Liver (tissue), 3 donors: ENCODE data around the gene GDF10.

Experiments used
- ATF3 ChIP-seq: IDR thresholded peaks from 2 replicates; pipeline ENCODE4 v1.6.1; 2016; ENCODE audit warnings: antibody characterized with exemption
- CTCF ChIP-seq: fragments of 150-350 bp; IDR thresholded peaks from 2 replicates; pipeline ENCODE4 v1.5.1; 2017; ENCODE audit warnings: improper control_type of control experiment, low read depth, low read length; ENCODE audit not compliant: missing input control
- EGR1 ChIP-seq, 2 donors: IDR thresholded peaks; 2 replicates each; pipeline ENCODE4 v1.6.1; 2016 to 2018; ENCODE audit warnings: antibody characterized with exemption in 2 of 2, low read depth in 2 of 2
- FOXA1 ChIP-seq: IDR thresholded peaks from 2 replicates; pipeline ENCODE4 v1.6.1; 2016; ENCODE audit warnings: antibody characterized with exemption
- FOXA2 ChIP-seq: IDR thresholded peaks from 2 replicates; pipeline ENCODE4 v1.6.1; 2016; ENCODE audit warnings: antibody characterized with exemption
- GABPA ChIP-seq, 2 donors: IDR thresholded peaks in 1 of 2; conservative IDR thresholded peaks in 1 of 2; 2 replicates each; pipeline ENCODE4 v1.6.1; 2016; ENCODE audit warnings: antibody characterized with exemption in 2 of 2, mild to moderate bottlenecking in 1 of 2, moderate library complexity in 1 of 2
- JUND ChIP-seq, 2 donors: IDR thresholded peaks; 2 replicates each; pipeline ENCODE4 v1.6.1; 2016; ENCODE audit warnings: antibody characterized with exemption in 2 of 2
- MAX ChIP-seq: IDR thresholded peaks from 2 replicates; pipeline ENCODE4 v1.6.1; 2016; ENCODE audit warnings: antibody characterized with exemption
- NR2F2 ChIP-seq: IDR thresholded peaks from 2 replicates; pipeline ENCODE4 v1.6.1; 2016; ENCODE audit warnings: antibody characterized with exemption
- RAD21 ChIP-seq, 2 donors: IDR thresholded peaks; 2 replicates each; pipeline ENCODE4 v1.6.1; 2016; ENCODE audit warnings: antibody characterized with exemption in 2 of 2, mild to moderate bottlenecking in 2 of 2
- SP1 ChIP-seq: IDR thresholded peaks from 2 replicates; pipeline ENCODE4 v1.6.1; 2018; ENCODE audit warnings: antibody characterized with exemption, mild to moderate bottlenecking
- TAF1 ChIP-seq: conservative IDR thresholded peaks from 2 replicates; pipeline ENCODE4 v1.6.1; 2016; ENCODE audit warnings: antibody characterized with exemption, mild to moderate bottlenecking
- YY1 ChIP-seq: IDR thresholded peaks from 2 replicates; pipeline ENCODE4 v1.6.1; 2016; ENCODE audit warnings: antibody characterized with exemption, mild to moderate bottlenecking
- ZBTB33 ChIP-seq: IDR thresholded peaks from 2 replicates; pipeline ENCODE4 v1.6.1; 2016; ENCODE audit warnings: antibody characterized with exemption
- donor health status: healthy.
- donor health status: healthy.

- TF ChIP-seq CTCF = no peak
- no peak for TF ChIP-seq ATF3
- TF ChIP-seq RAD21 (IDR thresholded peaks at IDR 0.05) = no peak
- TF ChIP-seq SP1 = no peak
- no peak for TF ChIP-seq FOXA1
- TF ChIP-seq YY1 = no peak
- TF ChIP-seq TAF1 = no peak
- no peak for TF ChIP-seq EGR1 (IDR thresholded peaks at IDR 0.05; ENCODE audit: low read depth in 2 of 2)
- no peak for TF ChIP-seq MAX
- no peak for TF ChIP-seq JUND (IDR thresholded peaks at IDR 0.05)
- no peak for TF ChIP-seq ZBTB33
- no peak for TF ChIP-seq NR2F2
- TF ChIP-seq GABPA (IDR thresholded peaks at IDR 0.05 in 1 of 2, conservative IDR thresholded peaks at IDR 0.05 in 1 of 2) = no peak
- TF ChIP-seq FOXA2 = no peak
Measured at GRCh38 chr10:47354900-47355299, 54.9 kb downstream of the GDF10 start.
